Measurements from ENCODE around the gene DBH.

Gene DBH

GRCh38 chr9:133666845-133667244 lies 30.7 kb downstream of the DBH start:
- TF ChIP-seq FOXP2 (optimal IDR thresholded peaks at IDR 0.05; ENCODE audit: borderline replicate concordance, extremely low read depth, extremely low read length, insufficient read depth) (no peak), TAF1 (IDR thresholded peaks at IDR 0.05; ENCODE audit: borderline replicate concordance, insufficient read depth, low read length) (no peak), SIN3A (IDR thresholded peaks at IDR 0.05; ENCODE audit: borderline replicate concordance, insufficient read depth, low read length) (no peak), POLR2AphosphoS5 (IDR thresholded peaks at IDR 0.05; ENCODE audit: low read depth, low read length) (no peak)
- TF ChIP-seq, protein P1, sequence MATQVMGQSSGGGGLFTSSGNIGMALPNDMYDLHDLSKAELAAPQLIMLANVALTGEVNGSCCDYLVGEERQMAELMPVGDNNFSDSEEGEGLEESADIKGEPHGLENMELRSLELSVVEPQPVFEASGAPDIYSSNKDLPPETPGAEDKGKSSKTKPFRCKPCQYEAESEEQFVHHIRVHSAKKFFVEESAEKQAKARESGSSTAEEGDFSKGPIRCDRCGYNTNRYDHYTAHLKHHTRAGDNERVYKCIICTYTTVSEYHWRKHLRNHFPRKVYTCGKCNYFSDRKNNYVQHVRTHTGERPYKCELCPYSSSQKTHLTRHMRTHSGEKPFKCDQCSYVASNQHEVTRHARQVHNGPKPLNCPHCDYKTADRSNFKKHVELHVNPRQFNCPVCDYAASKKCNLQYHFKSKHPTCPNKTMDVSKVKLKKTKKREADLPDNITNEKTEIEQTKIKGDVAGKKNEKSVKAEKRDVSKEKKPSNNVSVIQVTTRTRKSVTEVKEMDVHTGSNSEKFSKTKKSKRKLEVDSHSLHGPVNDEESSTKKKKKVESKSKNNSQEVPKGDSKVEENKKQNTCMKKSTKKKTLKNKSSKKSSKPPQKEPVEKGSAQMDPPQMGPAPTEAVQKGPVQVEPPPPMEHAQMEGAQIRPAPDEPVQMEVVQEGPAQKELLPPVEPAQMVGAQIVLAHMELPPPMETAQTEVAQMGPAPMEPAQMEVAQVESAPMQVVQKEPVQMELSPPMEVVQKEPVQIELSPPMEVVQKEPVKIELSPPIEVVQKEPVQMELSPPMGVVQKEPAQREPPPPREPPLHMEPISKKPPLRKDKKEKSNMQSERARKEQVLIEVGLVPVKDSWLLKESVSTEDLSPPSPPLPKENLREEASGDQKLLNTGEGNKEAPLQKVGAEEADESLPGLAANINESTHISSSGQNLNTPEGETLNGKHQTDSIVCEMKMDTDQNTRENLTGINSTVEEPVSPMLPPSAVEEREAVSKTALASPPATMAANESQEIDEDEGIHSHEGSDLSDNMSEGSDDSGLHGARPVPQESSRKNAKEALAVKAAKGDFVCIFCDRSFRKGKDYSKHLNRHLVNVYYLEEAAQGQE (IDR thresholded peaks at IDR 0.05; ENCODE audit: insufficient read depth in 1 of 2, low read depth in 2 of 2, low read length in 2 of 2), result no peak

DNA sequence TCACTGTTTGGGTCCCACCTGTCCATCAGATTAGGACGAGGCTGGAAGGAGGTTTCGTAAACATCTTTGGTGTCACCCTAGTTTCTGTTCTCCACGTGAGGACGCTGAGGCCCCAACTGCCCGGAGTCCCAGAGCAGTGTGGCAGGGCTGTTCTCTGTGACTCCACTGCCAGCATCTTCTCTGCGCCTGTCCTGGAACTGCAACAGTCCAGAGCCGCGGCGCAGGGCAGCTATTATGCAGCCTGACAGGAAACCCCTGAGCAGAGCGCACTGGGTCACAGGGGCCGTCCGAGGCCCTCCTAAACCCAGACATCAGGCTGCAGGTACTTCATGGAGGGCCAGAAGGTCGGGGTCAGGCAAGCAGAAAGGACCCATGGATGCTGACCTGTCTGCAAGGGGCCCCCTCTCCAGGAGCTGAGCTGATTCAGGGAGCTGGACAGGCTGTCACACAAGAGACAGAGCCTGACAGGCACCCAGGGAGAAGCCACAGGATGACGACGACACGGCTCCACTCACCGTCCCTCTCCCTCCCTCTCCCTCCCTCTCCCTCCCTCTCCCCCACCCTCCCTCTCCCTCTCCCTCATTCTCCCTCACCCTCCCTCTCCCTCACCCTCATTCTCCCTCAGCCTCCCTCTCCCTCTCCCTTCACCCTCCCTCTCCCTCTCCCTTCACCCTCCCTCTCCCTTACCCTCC lies 31.7 kb downstream of the DBH start:
- TF ChIP-seq SIN3A (IDR thresholded peaks at IDR 0.05; ENCODE audit: borderline replicate concordance, insufficient read depth, low read length) (no peak), FOXP2 (optimal IDR thresholded peaks at IDR 0.05; ENCODE audit: borderline replicate concordance, extremely low read depth, extremely low read length, insufficient read depth) (no peak), TAF1 (IDR thresholded peaks at IDR 0.05; ENCODE audit: borderline replicate concordance, insufficient read depth, low read length) (no peak), POLR2AphosphoS5 (IDR thresholded peaks at IDR 0.05; ENCODE audit: low read depth, low read length) (no peak)
- TF ChIP-seq, protein P1 (IDR thresholded peaks at IDR 0.05; ENCODE audit: insufficient read depth in 1 of 2, low read depth in 2 of 2, low read length in 2 of 2), result no peak

- TF ChIP-seq TAF1 (IDR thresholded peaks at IDR 0.05; ENCODE audit: borderline replicate concordance, insufficient read depth, low read length) (no peak), POLR2AphosphoS5 (IDR thresholded peaks at IDR 0.05; ENCODE audit: low read depth, low read length) (no peak), FOXP2 (optimal IDR thresholded peaks at IDR 0.05; ENCODE audit: borderline replicate concordance, extremely low read depth, extremely low read length, insufficient read depth) (no peak), SIN3A (IDR thresholded peaks at IDR 0.05; ENCODE audit: borderline replicate concordance, insufficient read depth, low read length) (no peak)
- TF ChIP-seq, protein P1 (IDR thresholded peaks at IDR 0.05; ENCODE audit: insufficient read depth in 1 of 2, low read depth in 2 of 2, low read length in 2 of 2), result no peak
These were observed 33.1 kb downstream of the DBH start for GRCh38 chr9:133669182-133669801.

DNA sequence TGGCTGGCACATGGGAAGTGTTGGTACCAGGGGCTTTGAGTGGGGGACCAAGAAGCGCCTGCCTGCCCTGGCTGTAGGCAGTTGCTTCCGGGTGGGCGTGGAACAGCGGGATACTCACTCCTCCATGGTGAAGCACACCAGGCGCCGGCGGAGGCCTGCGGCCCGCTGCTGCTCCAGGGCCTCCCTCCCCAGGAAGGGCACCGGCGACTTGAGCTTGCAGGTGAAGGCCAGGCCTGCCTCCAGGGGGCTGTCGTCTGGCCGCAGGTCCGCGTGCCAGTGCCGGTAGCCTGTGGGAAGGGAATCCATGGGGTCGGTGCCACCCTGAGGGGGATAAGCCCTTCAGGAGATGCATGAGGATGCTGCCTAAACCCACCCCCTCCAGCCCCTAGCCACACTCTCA lies 34.3 kb downstream of the DBH start:
- TF ChIP-seq, protein P1 (IDR thresholded peaks at IDR 0.05; ENCODE audit: insufficient read depth in 1 of 2, low read depth in 2 of 2, low read length in 2 of 2), result no peak
- no peak for TF ChIP-seq FOXP2 (optimal IDR thresholded peaks at IDR 0.05; ENCODE audit: borderline replicate concordance, extremely low read depth, extremely low read length, insufficient read depth)
- no peak for TF ChIP-seq TAF1 (IDR thresholded peaks at IDR 0.05; ENCODE audit: borderline replicate concordance, insufficient read depth, low read length)
- TF ChIP-seq SIN3A (IDR thresholded peaks at IDR 0.05; ENCODE audit: borderline replicate concordance, insufficient read depth, low read length), result no peak
- TF ChIP-seq POLR2AphosphoS5 (IDR thresholded peaks at IDR 0.05; ENCODE audit: low read depth, low read length), result no peak
